GM19035 (cell line): ENCODE measurements around the gene PTPRM.

ENCODE experiments used
- ATAC-seq: cut with Tn5 transposase; IDR thresholded peaks from one replicate; pipeline ENCODE4 v1.9.1; 2021; ENCODE audit not compliant: unreplicated experiment

PTPRM gene

GRCh38 chr18:8142131-8142711, 575.1 kb downstream of the PTPRM start:
- no peak for ATAC-seq

GRCh38 chr18:8142932-8143331, 575.8 kb downstream of the PTPRM start:
- no peak for ATAC-seq

- no peak for ATAC-seq
Measured at GRCh38 chr18:8151181-8151580, 584.1 kb downstream of the PTPRM start.

GRCh38 chr18:8153887-8154583, 586.9 kb downstream of the PTPRM start:
- no peak for ATAC-seq

- no peak for ATAC-seq
Measured at GRCh38 chr18:8162802-8163201, 595.7 kb downstream of the PTPRM start.

GRCh38 chr18:8163286-8163959, 596.3 kb downstream of the PTPRM start:
- ATAC-seq, result no peak

GRCh38 chr18:8165095-8165494, 598.0 kb downstream of the PTPRM start:
- ATAC-seq, result no peak

GRCh38 chr18:8167026-8167425, 599.9 kb downstream of the PTPRM start:
- ATAC-seq, result no peak

- ATAC-seq, result no peak
Measured at GRCh38 chr18:8167673-8168072, 600.6 kb downstream of the PTPRM start.

GRCh38 chr18:8169722-8170121, 602.6 kb downstream of the PTPRM start:
- ATAC-seq, result no peak

- no peak for ATAC-seq
Measured at GRCh38 chr18:8174771-8175170, 607.7 kb downstream of the PTPRM start.

GRCh38 chr18:8175501-8176061, 608.5 kb downstream of the PTPRM start:
- ATAC-seq, result no peak

GRCh38 chr18:8176109-8176508, 609.0 kb downstream of the PTPRM start:
- ATAC-seq, result no peak

- ATAC-seq, result no peak
Measured at GRCh38 chr18:8176554-8176953, 609.4 kb downstream of the PTPRM start.

GRCh38 chr18:8177330-8178016, 610.4 kb downstream of the PTPRM start:
- no peak for ATAC-seq

- no peak for ATAC-seq
Measured at GRCh38 chr18:8186413-8186812, 619.3 kb downstream of the PTPRM start.

GRCh38 chr18:8188184-8188583, 621.1 kb downstream of the PTPRM start:
- ATAC-seq, result no peak

GRCh38 chr18:8190980-8191379, 623.9 kb downstream of the PTPRM start:
- ATAC-seq, result no peak

- no peak for ATAC-seq
Measured at GRCh38 chr18:8194431-8194830, 627.3 kb downstream of the PTPRM start.

- ATAC-seq, result no peak
Measured at GRCh38 chr18:8196238-8196637, 629.1 kb downstream of the PTPRM start.

GRCh38 chr18:8197499-8197898, 630.4 kb downstream of the PTPRM start:
- no peak for ATAC-seq
